Esophagus squamous epithelium (tissue), 5 donors: ENCODE results near the gene NFAT5. TPM values are rescaled to one million over a fixed set of nuclear protein-coding genes. Genes with fewer than 3 reads are reported as not detected.
A peak's percentile ranks its signal among the peaks of the same experiment; 100 is the strongest.
"Not testable (repeated sequence)": the region's sequence is repeated elsewhere in the genome, so short reads cannot be mapped to it uniquely, and the experiment has no call there.

Experiments used
- DNase-seq: peaks from one replicate; lab custom pipeline; 2025; lab: John Stamatoyannopoulos, UW
- H3K27ac ChIP-seq, 4 donors: fragments of 200-600 bp; sonication (generic); one replicate each; pipeline ENCODE4 v1.5.1; 2016 to 2019; ENCODE audit warnings: mild to moderate bottlenecking in 1 of 4
- H3K27me3 ChIP-seq, 4 donors: fragments of 200-600 bp; sonication (generic); 1 replicate in 3 of 4; 2 replicates in 1 of 4; pipeline versions ENCODE4 v1.5.1 to v1.6.0; 2017 to 2021; ENCODE audit warnings: antibody characterized with exemption in 1 of 4
- H3K36me3 ChIP-seq, 3 donors: fragments of 200-600 bp; sonication (generic); one replicate each; pipeline ENCODE4 v1.5.1; 2016 to 2019
- H3K4me1 ChIP-seq, 3 donors: fragments of 200-600 bp; sonication (generic); one replicate each; pipeline ENCODE4 v1.5.1; 2017 to 2019
- H3K4me3 ChIP-seq, 4 donors: fragments of 200-600 bp; sonication (generic); 1 replicate in 3 of 4; 2 replicates in 1 of 4; pipeline ENCODE4 v1.5.1; 2016 to 2019; ENCODE audit warnings: mild to moderate bottlenecking in 2 of 4, moderate library complexity in 1 of 4
- H3K9me3 ChIP-seq, 3 donors: fragments of 200-600 bp; sonication (generic); one replicate each; pipeline ENCODE4 v1.5.1; 2016 to 2019
- POLR2A ChIP-seq, 4 donors: fragments of 450-650 bp; IDR thresholded peaks; one replicate each; pipeline ENCODE4 v1.6.1; 2017; ENCODE audit warnings: antibody characterized with exemption in 4 of 4, mild to moderate bottlenecking in 4 of 4, moderate library complexity in 3 of 4
- WGBS, 2 donors: methylation state at CpG; one replicate each; pipeline ENCODE4 v1.1.5; 2018; 5-methylcytosine and 5-hydroxymethylcytosine counted together
- intact Hi-C: fragments of 100-400 bp; cut with DNase I; formaldehyde crosslinking; loops from one replicate; pipeline ENCODE4 v1.15.0; 2022
- total RNA-seq, 4 donors: library from RNA; depleted of rRNA; stranded (reverse); fragments of >200 nt; gene quantifications; one replicate each; pipeline ENCODE4 v1.1.0, GENCODE V29; 2016
- TF ChIP-seq, protein P1 (sequence below), 6 experiments: fragments of 450-650 bp in 4 of 6; fragments of 200-600 bp in 2 of 6; sonication (generic) in 2 of 6; IDR thresholded peaks; one replicate each; pipeline ENCODE4 v1.5.1; 2016 to 2019; ENCODE audit warnings: antibody characterized with exemption in 6 of 6, mild to moderate bottlenecking in 4 of 6, moderate library complexity in 4 of 6
- donor health status: DM: yes; HTN: yes; CAD: no.

NFAT5 gene
- 10 to 100 TPM; 15.7 to 59.3 (median 30.1) TPM for total RNA-seq

DNA sequence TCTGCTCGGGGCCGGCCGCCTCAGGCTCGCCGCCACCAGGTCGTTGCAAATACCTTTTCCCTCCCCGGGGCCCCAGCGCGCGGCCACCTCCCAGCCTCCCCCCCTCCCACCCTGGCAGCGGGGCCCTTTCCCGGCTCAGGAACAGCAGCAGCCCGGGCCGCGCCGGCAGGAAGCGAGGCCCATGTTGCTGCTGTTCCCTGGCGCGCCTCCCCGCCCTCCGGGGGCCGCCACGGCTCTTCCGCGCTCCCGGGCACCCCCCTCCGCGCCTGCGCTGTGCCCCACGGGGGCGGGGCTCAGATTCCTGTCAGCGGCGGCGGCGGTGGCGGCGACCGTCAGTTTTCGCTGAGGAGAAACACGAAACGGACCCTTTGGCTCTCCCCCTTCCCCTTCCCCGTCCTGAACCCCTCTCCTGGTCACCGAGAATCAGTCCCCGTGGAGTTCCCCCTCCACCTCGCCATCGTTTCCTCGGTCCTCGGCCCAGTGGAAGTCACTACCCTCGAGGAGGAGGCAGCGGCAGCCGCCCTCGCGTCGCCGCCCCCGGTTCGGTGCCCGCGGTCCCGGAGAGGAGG is at the start of gene NFAT5:
TSS of gene NFAT5 (plus strand) at position 296 of the 569 bp plus-strand sequence. CDS start 336 bp downstream, outside the sequence.
- DNase-seq = peak; percentile 48
- no peaks in the 10 kb centered on the region for H3K27me3 ChIP-seq
- peak within 1 kb of the TSS; percentile 80 to 96 (median 86) for H3K4me3 ChIP-seq
- WGBS, 2 donors = 0% methylated on average over 14 of the region's 60 CpGs; no CpG with 5 or more reads in 1 of the 2 donors
- H3K27ac ChIP-seq = peak within 1 kb of the TSS; percentile 97 to 99 (median 98)
- H3K9me3 ChIP-seq = no peaks in the 10 kb centered on the region
- intact Hi-C loops = no loop called here
- TF ChIP-seq POLR2A (IDR thresholded peaks at IDR 0.05) = peak in 3 of 4 donors; percentile 68 to 97 (median 74)
- TF ChIP-seq, protein P1, sequence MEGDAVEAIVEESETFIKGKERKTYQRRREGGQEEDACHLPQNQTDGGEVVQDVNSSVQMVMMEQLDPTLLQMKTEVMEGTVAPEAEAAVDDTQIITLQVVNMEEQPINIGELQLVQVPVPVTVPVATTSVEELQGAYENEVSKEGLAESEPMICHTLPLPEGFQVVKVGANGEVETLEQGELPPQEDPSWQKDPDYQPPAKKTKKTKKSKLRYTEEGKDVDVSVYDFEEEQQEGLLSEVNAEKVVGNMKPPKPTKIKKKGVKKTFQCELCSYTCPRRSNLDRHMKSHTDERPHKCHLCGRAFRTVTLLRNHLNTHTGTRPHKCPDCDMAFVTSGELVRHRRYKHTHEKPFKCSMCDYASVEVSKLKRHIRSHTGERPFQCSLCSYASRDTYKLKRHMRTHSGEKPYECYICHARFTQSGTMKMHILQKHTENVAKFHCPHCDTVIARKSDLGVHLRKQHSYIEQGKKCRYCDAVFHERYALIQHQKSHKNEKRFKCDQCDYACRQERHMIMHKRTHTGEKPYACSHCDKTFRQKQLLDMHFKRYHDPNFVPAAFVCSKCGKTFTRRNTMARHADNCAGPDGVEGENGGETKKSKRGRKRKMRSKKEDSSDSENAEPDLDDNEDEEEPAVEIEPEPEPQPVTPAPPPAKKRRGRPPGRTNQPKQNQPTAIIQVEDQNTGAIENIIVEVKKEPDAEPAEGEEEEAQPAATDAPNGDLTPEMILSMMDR (IDR thresholded peaks at IDR 0.05) = peak in 1 of 6 experiments; percentile 17
- H3K36me3 ChIP-seq = no peaks in the 10 kb centered on the region
- peaks cover 15 to 60% (median 27%) of the 10 kb centered on the region in 3 donors for H3K4me1 ChIP-seq

GRCh38 chr16:69517914-69518313 is 47.9 kb upstream of the NFAT5 start:
- H3K9me3 ChIP-seq, intact Hi-C loops, H3K27me3 ChIP-seq, H3K27ac ChIP-seq, H3K4me3 ChIP-seq, DNase-seq, H3K36me3 ChIP-seq: not testable (repeated sequence)
- peaks cover 0 to 29% (median 6%) of the 10 kb centered on the region in 3 donors for H3K4me1 ChIP-seq
- WGBS, 2 donors = 88 to 90% methylated on average over 6 of the region's 6 CpGs

DNA sequence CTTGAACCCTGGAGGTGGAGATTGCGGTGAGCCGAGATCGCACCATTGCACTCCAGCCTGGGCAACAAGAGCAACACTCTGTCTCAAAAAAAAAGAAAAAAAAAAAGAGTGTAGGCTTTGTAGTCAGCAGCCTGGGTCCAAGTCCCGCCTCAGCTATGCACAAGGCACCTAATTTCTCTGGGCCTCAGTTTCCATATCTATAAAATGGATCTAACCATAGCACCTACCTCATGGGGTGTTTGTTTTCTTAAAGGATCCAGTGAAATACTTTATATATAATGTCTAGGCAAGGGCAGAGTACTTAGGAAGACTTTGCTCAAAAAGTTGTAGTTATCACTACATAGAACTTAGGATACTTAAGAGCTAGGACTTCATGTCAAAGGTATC is 45.4 kb upstream of the NFAT5 start:
- Histone ChIP-seq H3K36me3 (no peaks in the 10 kb centered on the region), H3K27ac (no peak overlapping the region), H3K27me3 (no peaks in the 10 kb centered on the region), H3K4me1 (peaks cover 0 to 4% (median 0%) of the 10 kb centered on the region in 3 donors), H3K9me3 (no peaks in the 10 kb centered on the region), H3K4me3 (no peak overlapping the region)
- TF ChIP-seq, protein P1 (IDR thresholded peaks at IDR 0.05) = no peak
- TF ChIP-seq POLR2A (IDR thresholded peaks at IDR 0.05) = no peak
- no peak for DNase-seq
- intact Hi-C loops = no loop called here
- WGBS, 2 donors = 93 to 100% methylated on average over 2 to 4 of the region's 4 CpGs

DNA sequence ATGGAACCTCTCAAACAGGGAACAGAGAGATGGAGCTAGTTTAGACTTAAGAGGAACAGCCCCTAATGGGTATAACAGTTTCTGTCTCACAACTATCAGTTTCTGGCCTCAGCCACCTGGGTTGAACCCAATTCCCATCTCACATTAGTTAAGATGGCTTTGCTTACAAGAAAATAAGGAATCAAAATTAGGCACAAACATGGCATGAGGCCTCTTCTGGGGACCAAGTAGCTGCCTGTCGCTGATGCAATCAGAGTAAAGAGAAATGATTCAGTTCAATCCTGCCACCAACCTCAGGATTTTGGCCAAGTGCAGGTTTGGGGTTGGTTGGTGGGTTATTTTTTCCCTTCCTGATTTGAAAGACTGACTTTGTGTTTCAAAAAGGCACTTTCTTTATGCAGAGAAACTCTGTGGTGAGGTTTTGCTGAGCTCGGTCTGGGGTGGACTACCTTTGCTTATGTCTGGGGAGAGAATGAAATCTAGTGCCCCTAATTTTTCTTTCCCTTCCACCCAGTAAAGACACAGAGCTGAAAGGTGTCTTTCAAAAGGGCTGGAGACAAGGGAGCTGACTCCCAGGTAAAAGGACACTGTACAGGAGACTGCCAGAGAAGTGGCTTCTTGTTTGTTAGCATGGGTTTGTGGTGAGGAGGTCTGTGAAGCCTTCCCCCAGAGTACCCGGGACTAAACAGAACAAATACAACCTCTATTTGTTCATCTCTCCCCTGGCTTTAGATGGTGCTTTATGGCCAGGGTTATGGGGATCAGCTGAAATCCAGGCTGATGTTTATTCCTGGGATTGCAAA is 44.8 kb upstream of the NFAT5 start:
- no peak for DNase-seq
- 62 to 83% methylated on average over 3 of the region's 3 CpGs for WGBS, 2 donors
- Histone ChIP-seq H3K27me3 (no peaks in the 10 kb centered on the region), H3K9me3 (no peaks in the 10 kb centered on the region), H3K4me1 (no peaks in the 10 kb centered on the region), H3K4me3 (no peak overlapping the region), H3K27ac (no peak overlapping the region), H3K36me3 (no peaks in the 10 kb centered on the region)
- intact Hi-C loops = no loop called here
- TF ChIP-seq, protein P1 (IDR thresholded peaks at IDR 0.05) = no peak
- TF ChIP-seq POLR2A (IDR thresholded peaks at IDR 0.05) = no peak

- DNase-seq = no peak
- H3K9me3 ChIP-seq = no peaks in the 10 kb centered on the region
- H3K27ac ChIP-seq = no peak overlapping the region
- intact Hi-C loops = no loop called here
- 86 to 90% methylated on average over 5 of the region's 5 CpGs for WGBS, 2 donors
- TF ChIP-seq, protein P1 (IDR thresholded peaks at IDR 0.05) = no peak
- TF ChIP-seq POLR2A (IDR thresholded peaks at IDR 0.05) = no peak
- no peaks in the 10 kb centered on the region for H3K4me1 ChIP-seq
- H3K27me3 ChIP-seq = no peaks in the 10 kb centered on the region
- H3K4me3 ChIP-seq = no peak overlapping the region
- H3K36me3 ChIP-seq = no peaks in the 10 kb centered on the region
These were observed 43.7 kb upstream of the NFAT5 start for GRCh38 chr16:69522041-69522578.
